ENCODE measurements around the gene RTTN. TPM values are rescaled to one million over a fixed set of nuclear protein-coding genes. Genes with fewer than 3 reads are reported as not detected.

The RTTN gene
- total and polyA plus RNA-seq, 2 of the 4 experiments (the other 2 are of a cell fraction), result 5.8 to 19.9 TPM

- no peak overlapping the region for H3K9ac ChIP-seq (ENCODE audit: low read depth, low read length)
- no TSS peak for BruUV-seq (replicated peaks)
- peak overlapping the region; percentile 35; the same call in 1 of the 2 replicates for H4K5ac ChIP-seq (ENCODE audit: low read depth, low read length)
- no peak overlapping the region for H3K23ac ChIP-seq (ENCODE audit: low read depth, low read length)
- no peak overlapping the region for H2AFZ ChIP-seq (replicated peaks; ENCODE audit: low read length, poor library complexity)
- H3K27me3 ChIP-seq (ENCODE audit: control insufficient read depth, insufficient read depth, low read length), result no peaks in the 10 kb centered on the region
- H3K79me1 ChIP-seq (ENCODE audit: low read depth in 1 of 2, low read length in 2 of 2), result peaks cover 2 to 3% of the 10 kb centered on the region in 2 experiments; a peak in 2 of 4 replicates
- H2AK9ac ChIP-seq (replicated peaks; ENCODE audit: low read depth, low read length, poor library complexity), result no peak overlapping the region
- dilution Hi-C loops (cut with HindIII; ENCODE audit: low sequenced_read_pairs, unreplicated experiment), result loop anchor here (25.0 kb wide), 1 partner anchor 247 kb away; no protein-coding TSS in a partner anchor
- DNase-seq (peak; percentile 65), ATAC-seq (ENCODE audit: low read depth) (peak; percentile 60)
- H2BK20ac ChIP-seq (ENCODE audit: low read depth, low read length), result no peak overlapping the region
- peaks cover 3% of the 10 kb centered on the region; the same call in 1 of the 2 replicates for H3K4me1 ChIP-seq (ENCODE audit: control insufficient read depth, insufficient read depth, low read length)
- H3K18ac ChIP-seq (ENCODE audit: low read depth, low read length), result peak overlapping the region; percentile 54; the same call in 1 of the 2 replicates
- H2BK5ac ChIP-seq (ENCODE audit: low read depth, low read length, poor library complexity, severe bottlenecking), result peak overlapping the region; percentile 81
- no peak overlapping the region for H2BK120ac ChIP-seq (ENCODE audit: low read depth, low read length)
- H3K27ac ChIP-seq (ENCODE audit: insufficient read depth, low read length), result no peak overlapping the region
- no peak overlapping the region for H3K4me3 ChIP-seq (ENCODE audit: insufficient read depth, low read depth, low read length)
- H3K9me1 ChIP-seq (ENCODE audit: insufficient read depth, low read length), result no peaks in the 10 kb centered on the region
- TF ChIP-seq BHLHE40 (IDR thresholded peaks at IDR 0.05; ENCODE audit: low read depth, low read length), result no peak
- no peak for TF ChIP-seq CTCF (conservative IDR thresholded peaks at IDR 0.05; ENCODE audit: low read depth, low read length)
- TF ChIP-seq CEBPB (IDR thresholded peaks at IDR 0.05; ENCODE audit: low read depth, low read length), result no peak
- no peak for TF ChIP-seq MXI1 (IDR thresholded peaks at IDR 0.05; ENCODE audit: borderline replicate concordance, low read depth, low read length)
- no peak for TF ChIP-seq MAFK (IDR thresholded peaks at IDR 0.05; ENCODE audit: low read depth, low read length)
- no peak for TF ChIP-seq RFX5 (IDR thresholded peaks at IDR 0.05; ENCODE audit: low read depth, low read length)
- TF ChIP-seq MAZ (IDR thresholded peaks at IDR 0.05; ENCODE audit: borderline replicate concordance, low read depth, low read length), result no peak
- TF ChIP-seq CHD1 (IDR thresholded peaks at IDR 0.05; ENCODE audit: low read depth, low read length), result no peak
- TF ChIP-seq POLR2A (IDR thresholded peaks at IDR 0.05; ENCODE audit: low read depth, low read length), result no peak
- no peak for TF ChIP-seq RAD21 (IDR thresholded peaks at IDR 0.05; ENCODE audit: low read length)
- no peak for TF ChIP-seq RCOR1 (IDR thresholded peaks at IDR 0.05; ENCODE audit: insufficient replicate concordance, low read length)
- no peak for TF ChIP-seq FOS (IDR thresholded peaks at IDR 0.05; ENCODE audit: low read depth, low read length)
- no peak for TF ChIP-seq SMC3 (IDR thresholded peaks at IDR 0.05; ENCODE audit: low read depth, low read length)
- TF ChIP-seq ELK1 (IDR thresholded peaks at IDR 0.05; ENCODE audit: borderline replicate concordance, low read depth, low read length), result no peak
- TF ChIP-seq NFE2L2 (IDR thresholded peaks at IDR 0.05; ENCODE audit: low read depth, low read length), result no peak
- TF ChIP-seq USF2 (IDR thresholded peaks at IDR 0.05; ENCODE audit: low read depth, low read length), result no peak
- H4K8ac ChIP-seq (ENCODE audit: low read depth in 2 of 2, low read length in 2 of 2), result 0 out of 4 replicates have a peak overlapping the region, but pooled peaks of 1 of the 2 experiments have one; percentile 4
- H3K4ac ChIP-seq (ENCODE audit: low read depth, low read length), result no peak overlapping the region
- CTCF ChIA-PET, result interaction anchor here (0.9 kb wide), 1 partner anchor 243 kb away, joined by 4 read pairs; no protein-coding TSS in a partner anchor
- H4K20me1 ChIP-seq (ENCODE audit: insufficient read depth, low read length), result no peaks in the 10 kb centered on the region
- in situ Hi-C loops (cut with MboI; ENCODE audit: low sequenced_read_pairs), result no loop called here
- peaks cover 7% of the 10 kb centered on the region for H3K36me3 ChIP-seq (ENCODE audit: control insufficient read depth, insufficient read depth, low read length)
- no peak overlapping the region; the same call in 2 of the 3 replicates for H2BK15ac ChIP-seq (ENCODE audit: low read depth, low read length)
- no peak overlapping the region for H2AK5ac ChIP-seq (ENCODE audit: low read depth, low read length)
- no peak overlapping the region for H3K56ac ChIP-seq (ENCODE audit: extremely low read depth, insufficient read depth, low read length)
- H3K9me3 ChIP-seq (ENCODE audit: control insufficient read depth, insufficient read depth, low read length), result no peaks in the 10 kb centered on the region
- H3K14ac ChIP-seq (replicated peaks; ENCODE audit: low read depth, low read length), result no peak overlapping the region
- no CpG with 5 or more reads among the region's 3 CpGs for WGBS, 2 experiments (ENCODE audit: extremely low coverage in 2 of 2, insufficient read length in 1 of 2)
- no peak overlapping the region for H4K91ac ChIP-seq (ENCODE audit: insufficient read depth, low read depth, low read length)
- peak overlapping the region; percentile 17; the same call in 1 of the 2 replicates for H3K4me2 ChIP-seq (ENCODE audit: low read depth, low read length)
- POLR2A ChIA-PET (ENCODE audit: unreplicated experiment), result no interaction called here
- intact Hi-C loops (cut with micrococcal nuclease), result no loop called here
Observed at GRCh38 chr18:70190529-70190928, 15.0 kb downstream of the RTTN start.
